DLD1 (cell line): ENCODE data around the gene LMO4.

Experiments
- in situ Hi-C: cut with HindIII; loops from 2 replicates; pipeline ENCODE4 v1.10.0; 2017; ENCODE audit warnings: low sequenced_read_pairs

The LMO4 gene

GRCh38 chr1:87328272-87329050 lies at the start of gene LMO4:
LMO4 (plus strand) TSS chr1:87328880; CDS start chr1:87332016, 3,136 bp downstream.
- in situ Hi-C loops, result loop anchor here (25.0 kb wide), 2 partner anchors 459 to 609 kb away; no protein-coding TSS in a partner anchor

GRCh38 chr1:87279536-87279875 lies 49.2 kb upstream of the LMO4 start:
- in situ Hi-C loops, result no loop called here

- in situ Hi-C loops, result no loop called here
These were observed 48.6 kb upstream of the LMO4 start for GRCh38 chr1:87279966-87280535.

- in situ Hi-C loops, result no loop called here
These were observed 44.0 kb upstream of the LMO4 start for GRCh38 chr1:87284456-87285240.

GRCh38 chr1:87291107-87291506 lies 37.6 kb upstream of the LMO4 start:
- in situ Hi-C loops, result no loop called here

- in situ Hi-C loops, result no loop called here
These were observed 35.8 kb upstream of the LMO4 start for GRCh38 chr1:87292684-87293493.

GRCh38 chr1:87294633-87295032 lies 34.0 kb upstream of the LMO4 start:
- in situ Hi-C loops, result no loop called here

GRCh38 chr1:87295445-87296110 lies 33.1 kb upstream of the LMO4 start:
- in situ Hi-C loops, result no loop called here

GRCh38 chr1:87296206-87296605 lies 32.5 kb upstream of the LMO4 start:
- in situ Hi-C loops, result no loop called here

- in situ Hi-C loops, result no loop called here
These were observed 29.0 kb upstream of the LMO4 start for GRCh38 chr1:87299661-87300060.

GRCh38 chr1:87300628-87301027 lies 28.1 kb upstream of the LMO4 start:
- in situ Hi-C loops, result no loop called here

- in situ Hi-C loops, result no loop called here
These were observed 23.5 kb upstream of the LMO4 start for GRCh38 chr1:87305151-87305550.

- in situ Hi-C loops, result no loop called here
These were observed 22.9 kb upstream of the LMO4 start for GRCh38 chr1:87305762-87306161.

- in situ Hi-C loops, result no loop called here
These were observed 21.4 kb upstream of the LMO4 start for GRCh38 chr1:87307306-87307705.

GRCh38 chr1:87307931-87308330 lies 20.7 kb upstream of the LMO4 start:
- in situ Hi-C loops, result no loop called here

GRCh38 chr1:87314091-87314490 lies 14.6 kb upstream of the LMO4 start:
- in situ Hi-C loops, result no loop called here

GRCh38 chr1:87318056-87318650 lies 10.5 kb upstream of the LMO4 start:
- in situ Hi-C loops, result no loop called here

- in situ Hi-C loops, result no loop called here
These were observed 9.9 kb upstream of the LMO4 start for GRCh38 chr1:87318806-87319205.

GRCh38 chr1:87325982-87326738 lies 2.5 kb upstream of the LMO4 start:
- in situ Hi-C loops, result loop anchor here (25.0 kb wide), 2 partner anchors 461 to 611 kb away; no protein-coding TSS in a partner anchor
